Vagina (tissue), 2 donors: ENCODE measurements around the gene C5AR2. TPM values are rescaled to one million over a fixed set of nuclear protein-coding genes. Genes with fewer than 3 reads are reported as not detected.

Experiments
- DNase-seq, 2 donors: peaks; one replicate each; pipeline ENCODE4 v3.0.0-alpha.2; 2017; ENCODE audit errors: extremely low spot score in 2 of 2
- H3K27ac ChIP-seq: fragments of 200-600 bp; sonication (generic); one replicate; pipeline ENCODE4 v1.5.1; 2019
- H3K27me3 ChIP-seq: fragments of 200-600 bp; sonication (generic); one replicate; pipeline ENCODE4 v1.5.1; 2019
- H3K36me3 ChIP-seq, 2 donors: fragments of 200-600 bp; sonication (generic); one replicate each; pipeline ENCODE4 v1.5.1; 2017 to 2019
- H3K4me1 ChIP-seq: fragments of 200-600 bp; sonication (generic); one replicate; pipeline ENCODE4 v1.5.1; 2019
- H3K4me3 ChIP-seq, 2 donors: fragments of 200-600 bp; sonication (generic); 1 replicate in 1 of 2; 2 replicates in 1 of 2; pipeline ENCODE4 v1.5.1; 2016 to 2019
- H3K9me3 ChIP-seq: fragments of 200-600 bp; sonication (generic); one replicate; pipeline ENCODE4 v1.5.1; 2019
- CTCF ChIP-seq, 3 experiments: fragments of 450-650 bp in 2 of 3; fragments of 200-600 bp in 1 of 3; sonication (generic) in 1 of 3; IDR thresholded peaks; one replicate each; pipeline ENCODE4 v1.5.1; 2017 to 2019; ENCODE audit warnings: antibody characterized with exemption in 3 of 3, mild to moderate bottlenecking in 2 of 3, moderate library complexity in 2 of 3
- POLR2A ChIP-seq, 2 donors: fragments of 450-650 bp; IDR thresholded peaks; one replicate each; pipeline ENCODE4 v1.6.1; 2017; ENCODE audit warnings: antibody characterized with exemption in 2 of 2, mild to moderate bottlenecking in 2 of 2, moderate library complexity in 2 of 2
- POLR2AphosphoS5 ChIP-seq, 2 donors: sonication (generic); formaldehyde crosslinking; IDR thresholded peaks; one replicate each; pipeline ENCODE4 v1.9.0; 2017; ENCODE audit warnings: antibody characterized with exemption in 2 of 2, mild to moderate bottlenecking in 2 of 2, low read depth in 1 of 2; ENCODE audit not compliant: insufficient read depth in 1 of 2
- intact Hi-C: fragments of 100-400 bp; cut with DNase I; formaldehyde crosslinking; loops from one replicate; pipeline ENCODE4 v1.15.1; 2023
- total RNA-seq: library from RNA; depleted of rRNA; stranded (reverse); fragments of >200 nt; gene quantifications from one replicate; pipeline ENCODE4 v1.2.3, GENCODE V29; 2016

The C5AR2 gene
- total RNA-seq, 1 donor from 2014 or later = 15.2 TPM

- TF ChIP-seq POLR2A (IDR thresholded peaks at IDR 0.05) (no peak), POLR2AphosphoS5 (IDR thresholded peaks at IDR 0.05; ENCODE audit: insufficient read depth in 1 of 2, low read depth in 1 of 2) (no peak), CTCF (IDR thresholded peaks at IDR 0.05) (no peak)
- H3K27ac ChIP-seq = no peak overlapping the region
- H3K4me3 ChIP-seq = no peak overlapping the region
- H3K4me1 ChIP-seq = peaks cover 8% of the 10 kb centered on the region
- no peaks in the 10 kb centered on the region for H3K36me3 ChIP-seq
- H3K27me3 ChIP-seq = no peaks in the 10 kb centered on the region
- DNase-seq = no peak
- intact Hi-C loops = no loop called here
- H3K9me3 ChIP-seq = no peaks in the 10 kb centered on the region
Measured at GRCh38 chr19:47339196-47339880, 7.4 kb downstream of the C5AR2 start.

- TF ChIP-seq POLR2A (IDR thresholded peaks at IDR 0.05) (no peak), CTCF (IDR thresholded peaks at IDR 0.05) (no peak), POLR2AphosphoS5 (IDR thresholded peaks at IDR 0.05; ENCODE audit: insufficient read depth in 1 of 2, low read depth in 1 of 2) (no peak)
- intact Hi-C loops = no loop called here
- H3K27me3 ChIP-seq = no peaks in the 10 kb centered on the region
- no peak for DNase-seq
- peaks cover 8% of the 10 kb centered on the region for H3K4me1 ChIP-seq
- H3K27ac ChIP-seq = no peak overlapping the region
- no peaks in the 10 kb centered on the region for H3K9me3 ChIP-seq
- no peaks in the 10 kb centered on the region for H3K36me3 ChIP-seq
- H3K4me3 ChIP-seq = no peak overlapping the region
Measured at GRCh38 chr19:47340477-47341208, 8.7 kb downstream of the C5AR2 start.

GRCh38 chr19:47341734-47342133 is 9.8 kb downstream of the C5AR2 start:
- Histone ChIP-seq H3K4me3 (no peak overlapping the region), H3K27me3 (no peaks in the 10 kb centered on the region), H3K4me1 (peaks cover 5% of the 10 kb centered on the region), H3K27ac (no peak overlapping the region), H3K36me3 (no peaks in the 10 kb centered on the region), H3K9me3 (no peaks in the 10 kb centered on the region)
- intact Hi-C loops = no loop called here
- TF ChIP-seq POLR2AphosphoS5 (IDR thresholded peaks at IDR 0.05; ENCODE audit: insufficient read depth in 1 of 2, low read depth in 1 of 2) (no peak), POLR2A (IDR thresholded peaks at IDR 0.05) (no peak), CTCF (IDR thresholded peaks at IDR 0.05) (no peak)
- no peak for DNase-seq

- Histone ChIP-seq H3K4me1 (no peaks in the 10 kb centered on the region), H3K27me3 (no peaks in the 10 kb centered on the region), H3K4me3 (no peak overlapping the region), H3K36me3 (no peaks in the 10 kb centered on the region), H3K9me3 (no peaks in the 10 kb centered on the region), H3K27ac (no peak overlapping the region)
- intact Hi-C loops = no loop called here
- no peak for TF ChIP-seq CTCF (IDR thresholded peaks at IDR 0.05)
- TF ChIP-seq POLR2AphosphoS5 (IDR thresholded peaks at IDR 0.05; ENCODE audit: insufficient read depth in 1 of 2, low read depth in 1 of 2) = no peak
- TF ChIP-seq POLR2A (IDR thresholded peaks at IDR 0.05) = no peak
- no peak for DNase-seq
Measured at GRCh38 chr19:47343194-47343802, 11.3 kb downstream of the C5AR2 start.
